CD4-positive, CD25-positive, alpha-beta regulatory T cell (primary cell): ENCODE results near the gene GMPPB. TPM values are rescaled to one million over a fixed set of nuclear protein-coding genes. Genes with fewer than 3 reads are reported as not detected.

Experiments used
- ATAC-seq, 2 donors: fragments of 150-1000 bp; cut with Tn5 transposase; one replicate each; pipeline ENCODE4 v1.10.0; 2021; ENCODE audit warnings: low read depth in 2 of 2, moderate number of reproducible peaks in 2 of 2, moderate library complexity in 1 of 2
- DNase-seq, 3 donors: peaks; one replicate each; pipeline versions ENCODE4 v3.0.0 to v3.0.0-alpha.2; 2012 to 2022; ENCODE audit warnings: mixed read lengths in 1 of 3
- H3K27ac ChIP-seq: one replicate; pipeline ENCODE4 v1.7.0; 2013; ENCODE audit warnings: mild to moderate bottlenecking, low read length; ENCODE audit not compliant: insufficient read depth, poor library complexity, severe bottlenecking
- H3K27me3 ChIP-seq: one replicate; pipeline ENCODE4 v1.7.0; 2013; ENCODE audit warnings: low read length; ENCODE audit not compliant: control insufficient read depth, insufficient read depth
- H3K36me3 ChIP-seq: one replicate; pipeline ENCODE4 v1.7.0; 2013; ENCODE audit warnings: mild to moderate bottlenecking, low read length, moderate library complexity; ENCODE audit not compliant: control insufficient read depth, insufficient read depth
- H3K4me1 ChIP-seq: 2 replicates; pipeline ENCODE4 v1.7.0; 2013; ENCODE audit warnings: mild to moderate bottlenecking, low read length; ENCODE audit not compliant: insufficient read depth, control insufficient read depth, poor library complexity, severe bottlenecking
- H3K4me3 ChIP-seq: one replicate; pipeline ENCODE4 v1.7.0; 2013; ENCODE audit warnings: low read depth, mild to moderate bottlenecking, low read length, moderate library complexity
- H3K9me3 ChIP-seq, 2 experiments: 1 replicate in 1 of 2; 2 replicates in 1 of 2; pipeline ENCODE4 v1.7.0; 2013; ENCODE audit warnings: low read length in 2 of 2, mild to moderate bottlenecking in 1 of 2, moderate library complexity in 1 of 2; ENCODE audit not compliant: control insufficient read depth in 2 of 2
- H3K27ac Mint-ChIP-seq, 3 donors: one replicate each; pipeline ENCODE4 v1.8.0; 2020 to 2022; ENCODE audit warnings: mild to moderate bottlenecking in 3 of 3, mixed read lengths in 3 of 3, moderate library complexity in 2 of 3
- H3K27me3 Mint-ChIP-seq: one replicate; pipeline ENCODE4 v1.8.0; 2022; ENCODE audit warnings: mild to moderate bottlenecking, mixed read lengths
- H3K36me3 Mint-ChIP-seq: one replicate; pipeline ENCODE4 v1.8.0; 2020; ENCODE audit warnings: mixed read lengths
- H3K4me1 Mint-ChIP-seq, 4 donors: one replicate each; pipeline ENCODE4 v1.8.0; 2020 to 2022; ENCODE audit warnings: mixed read lengths in 4 of 4, mild to moderate bottlenecking in 1 of 4
- H3K4me3 Mint-ChIP-seq, 4 donors: one replicate each; pipeline ENCODE4 v1.8.0; 2020 to 2022; ENCODE audit warnings: mild to moderate bottlenecking in 4 of 4, mixed read lengths in 4 of 4, moderate library complexity in 3 of 4
- H3K9me3 Mint-ChIP-seq, 7 donors: one replicate each; pipeline ENCODE4 v1.8.0; 2020 to 2022; ENCODE audit warnings: mixed read lengths in 7 of 7, mild to moderate bottlenecking in 3 of 7, moderate library complexity in 2 of 7
- polyA plus RNA-seq, 4 donors: library from polyadenylated mRNA; unstranded; fragments of 300-500 nt; fragmentation: Illumina TruSeq; gene quantifications; one replicate each; pipeline ENCODE4 v1.2.3, GENCODE V29; 2021
- total RNA-seq: library from RNA; stranded (reverse); gene quantifications from one replicate; pipeline ENCODE4 v1.2.3, GENCODE V29; 2022

Gene GMPPB
- total and polyA plus RNA-seq, 5 donors from 2014 or later = 14.7 to 32.1 (median 17.7) TPM

- Histone ChIP-seq H3K9me3 (no peaks in the 10 kb centered on the region), H3K4me1 (no peaks in the 10 kb centered on the region), H3K27ac (no peak overlapping the region), H3K4me3 (no peak overlapping the region), H3K36me3 (peaks cover 11% of the 10 kb centered on the region), H3K27me3 (no peaks in the 10 kb centered on the region)
- Mint-ChIP-seq H3K27ac (peak overlapping the region in 1 of 3 donors; percentile 42), H3K27me3 (no peaks in the 10 kb centered on the region), H3K4me1 (peaks cover 0 to 5% (median 1%) of the 10 kb centered on the region in 4 donors), H3K9me3 (peaks cover 0 to 1% (median 0%) of the 10 kb centered on the region in 7 donors), H3K4me3 (no peak overlapping the region), H3K36me3 (peaks cover 22% of the 10 kb centered on the region)
- ATAC-seq = no peak
- no peak for DNase-seq
These were observed 16.7 kb downstream of the GMPPB start for GRCh38 chr3:49707113-49707480.

- Mint-ChIP-seq H3K4me1 (peaks cover 0 to 5% (median 1%) of the 10 kb centered on the region in 4 donors), H3K36me3 (peaks cover 19% of the 10 kb centered on the region), H3K4me3 (no peak overlapping the region), H3K27ac (peak overlapping the region in 2 of 3 donors; percentile 26 to 42), H3K9me3 (peaks cover 0 to 1% (median 0%) of the 10 kb centered on the region in 7 donors), H3K27me3 (no peaks in the 10 kb centered on the region)
- DNase-seq (no peak), ATAC-seq (no peak)
- peaks cover 16% of the 10 kb centered on the region for H3K36me3 ChIP-seq
- H3K27ac ChIP-seq = no peak overlapping the region
- H3K9me3 ChIP-seq = no peaks in the 10 kb centered on the region
- H3K27me3 ChIP-seq = no peaks in the 10 kb centered on the region
- H3K4me1 ChIP-seq = no peaks in the 10 kb centered on the region
- no peak overlapping the region for H3K4me3 ChIP-seq
These were observed 17.2 kb downstream of the GMPPB start for GRCh38 chr3:49706456-49707112.

DNA sequence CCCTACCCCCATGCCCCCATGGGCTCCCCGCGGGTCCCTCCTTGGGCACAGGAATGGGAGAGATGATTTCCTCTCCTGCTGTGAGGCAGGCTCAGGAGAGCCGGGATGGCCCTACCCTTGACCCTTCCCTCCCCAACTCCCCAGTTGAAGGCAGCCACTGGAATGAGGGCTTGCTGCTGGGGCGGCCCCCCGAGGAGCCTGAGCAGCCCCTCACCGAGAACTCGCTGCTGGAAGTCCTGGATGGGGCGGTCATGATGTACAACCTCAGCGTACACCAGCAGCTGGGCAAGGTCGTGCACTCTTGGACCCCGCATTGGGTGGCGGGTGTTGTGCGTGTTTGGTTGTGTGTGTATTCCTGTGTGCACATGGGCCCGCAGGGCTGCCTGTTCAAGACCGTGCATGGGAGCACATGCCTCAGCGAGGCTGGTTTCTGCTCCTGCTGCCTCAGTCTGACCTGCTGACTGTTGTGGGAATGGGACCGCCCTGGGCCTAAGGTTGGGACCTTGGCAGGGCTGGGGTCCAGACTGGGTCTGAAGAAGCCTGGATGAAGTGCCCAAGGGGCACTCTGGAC, 18.3 kb downstream of the GMPPB start:
- Histone ChIP-seq H3K4me3 (no peak overlapping the region), H3K36me3 (peaks cover 22% of the 10 kb centered on the region), H3K27me3 (no peaks in the 10 kb centered on the region), H3K4me1 (no peaks in the 10 kb centered on the region), H3K9me3 (no peaks in the 10 kb centered on the region), H3K27ac (no peak overlapping the region)
- no peak for DNase-seq
- Mint-ChIP-seq H3K9me3 (peaks cover 0 to 1% (median 0%) of the 10 kb centered on the region in 7 donors), H3K36me3 (peaks cover 16% of the 10 kb centered on the region), H3K27me3 (no peaks in the 10 kb centered on the region), H3K27ac (peak overlapping the region in 1 of 3 donors; percentile 63), H3K4me3 (no peak overlapping the region), H3K4me1 (peaks cover 0 to 5% (median 0%) of the 10 kb centered on the region in 4 donors)
- no peak for ATAC-seq

GRCh38 chr3:49704629-49705028, 19.1 kb downstream of the GMPPB start:
- H3K36me3 Mint-ChIP-seq = peaks cover 19% of the 10 kb centered on the region
- H3K4me3 ChIP-seq = no peak overlapping the region
- peaks cover 0 to 1% (median 0%) of the 10 kb centered on the region in 7 donors for H3K9me3 Mint-ChIP-seq
- H3K27me3 Mint-ChIP-seq = no peaks in the 10 kb centered on the region
- H3K27ac ChIP-seq = no peak overlapping the region
- H3K4me3 Mint-ChIP-seq = no peak overlapping the region
- H3K27ac Mint-ChIP-seq = no peak overlapping the region
- DNase-seq (no peak), ATAC-seq (no peak)
- no peaks in the 10 kb centered on the region for H3K9me3 ChIP-seq
- peaks cover 0 to 5% (median 0%) of the 10 kb centered on the region in 4 donors for H3K4me1 Mint-ChIP-seq
- no peaks in the 10 kb centered on the region for H3K4me1 ChIP-seq
- peaks cover 22% of the 10 kb centered on the region for H3K36me3 ChIP-seq
- no peaks in the 10 kb centered on the region for H3K27me3 ChIP-seq

- Mint-ChIP-seq H3K9me3 (peaks cover 0 to 1% (median 0%) of the 10 kb centered on the region in 7 donors), H3K27me3 (no peaks in the 10 kb centered on the region), H3K4me1 (peaks cover 0 to 5% (median 0%) of the 10 kb centered on the region in 4 donors), H3K36me3 (peaks cover 19% of the 10 kb centered on the region), H3K27ac (peak overlapping the region in 1 of 3 donors; percentile 83), H3K4me3 (no peak overlapping the region)
- no peak overlapping the region for H3K4me3 ChIP-seq
- H3K4me1 ChIP-seq = no peaks in the 10 kb centered on the region
- no peaks in the 10 kb centered on the region for H3K27me3 ChIP-seq
- DNase-seq = no peak
- no peaks in the 10 kb centered on the region for H3K9me3 ChIP-seq
- ATAC-seq = no peak
- H3K36me3 ChIP-seq = peaks cover 22% of the 10 kb centered on the region
- no peak overlapping the region for H3K27ac ChIP-seq
These were observed 19.8 kb downstream of the GMPPB start for GRCh38 chr3:49703956-49704355.

DNA sequence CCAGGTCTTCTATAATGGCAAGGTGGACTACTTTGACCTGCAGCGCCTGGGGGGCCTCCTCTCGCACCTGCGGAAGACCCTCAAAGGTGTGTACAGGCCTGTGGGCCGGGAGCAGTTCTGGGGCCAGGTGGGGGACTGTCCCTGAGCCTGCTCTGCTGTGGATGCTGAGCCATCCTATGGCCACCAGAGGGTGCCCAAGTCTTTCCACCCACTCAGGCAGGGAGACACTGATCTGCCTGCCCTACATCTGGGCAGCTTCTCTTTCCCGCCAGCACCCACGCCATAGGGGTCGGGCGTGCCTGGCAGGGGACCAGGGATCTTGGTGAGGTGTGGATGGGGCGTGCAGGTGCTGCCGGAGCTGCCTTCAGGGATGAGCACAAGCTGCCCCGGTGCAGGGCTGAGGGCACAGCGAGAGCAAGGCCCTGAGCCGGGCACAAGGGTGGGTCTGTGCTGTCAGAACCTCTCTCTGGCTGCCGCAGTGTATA, 20.3 kb downstream of the GMPPB start:
- peak; percentile 46 to 77 (median 71) for DNase-seq
- peak; percentile 89 to 92 for ATAC-seq
- H3K4me1 ChIP-seq = no peaks in the 10 kb centered on the region
- H3K4me3 ChIP-seq = no peak overlapping the region
- peaks cover 22% of the 10 kb centered on the region for H3K36me3 ChIP-seq
- Mint-ChIP-seq H3K27ac (peak overlapping the region in 1 of 3 donors; percentile 32), H3K4me3 (peak overlapping the region in 1 of 4 donors; percentile 63), H3K27me3 (no peaks in the 10 kb centered on the region), H3K36me3 (peaks cover 19% of the 10 kb centered on the region), H3K9me3 (peaks cover 0 to 1% (median 0%) of the 10 kb centered on the region in 7 donors), H3K4me1 (peaks cover 0 to 5% (median 0%) of the 10 kb centered on the region in 4 donors)
- no peak overlapping the region for H3K27ac ChIP-seq
- no peaks in the 10 kb centered on the region for H3K9me3 ChIP-seq
- H3K27me3 ChIP-seq = no peaks in the 10 kb centered on the region

DNA sequence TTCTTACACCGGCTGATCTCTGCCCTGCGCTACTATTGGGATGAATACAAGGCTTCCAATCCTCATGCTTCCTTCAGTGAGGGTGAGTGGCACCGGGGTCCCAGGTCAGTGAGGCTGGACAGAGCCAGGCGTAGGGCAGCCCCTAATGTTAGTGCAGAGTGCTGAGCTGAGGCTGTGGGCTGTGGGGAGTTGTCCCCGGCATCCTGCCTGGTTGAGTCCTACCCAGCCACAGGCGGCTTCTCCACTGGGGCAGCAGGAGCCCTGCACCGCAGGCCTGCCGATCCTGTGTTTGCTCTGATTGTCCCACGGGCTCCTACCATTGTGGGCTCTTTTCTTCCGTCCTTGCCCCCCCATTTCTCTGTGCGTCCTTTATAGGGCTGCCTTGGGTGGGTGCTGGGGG, 21.1 kb downstream of the GMPPB start:
- Mint-ChIP-seq H3K27me3 (no peaks in the 10 kb centered on the region), H3K27ac (no peak overlapping the region), H3K36me3 (peaks cover 17% of the 10 kb centered on the region), H3K4me1 (peaks cover 0 to 5% (median 0%) of the 10 kb centered on the region in 4 donors), H3K4me3 (no peak overlapping the region), H3K9me3 (peaks cover 0 to 1% (median 0%) of the 10 kb centered on the region in 7 donors)
- ATAC-seq (no peak), DNase-seq (no peak)
- Histone ChIP-seq H3K4me1 (no peaks in the 10 kb centered on the region), H3K9me3 (no peaks in the 10 kb centered on the region), H3K27ac (no peak overlapping the region), H3K4me3 (no peak overlapping the region), H3K27me3 (no peaks in the 10 kb centered on the region), H3K36me3 (peaks cover 22% of the 10 kb centered on the region)
